PC-9 (cell line): Measurements from ENCODE around the gene CPED1.

ENCODE experiments used
- CTCF ChIP-seq: fragments of 200-600 bp; sonication (generic); conservative IDR thresholded peaks from 2 replicates; pipeline ENCODE4 v1.6.1; 2017; ENCODE audit warnings: mixed run types, antibody characterized with exemption, mild to moderate bottlenecking, moderate library complexity
- EZH2 ChIP-seq: fragments of 200-600 bp; sonication (generic); IDR thresholded peaks from 2 replicates; pipeline ENCODE4 v1.8.0; 2017; ENCODE audit warnings: antibody characterized with exemption, low read depth

- no peak for TF ChIP-seq CTCF
- no peak for TF ChIP-seq EZH2
Observed at GRCh38 chr7:121285066-121285667, 296.7 kb downstream of the CPED1 start.
